Measurements from ENCODE around the gene EFNA5. TPM values are rescaled to one million over a fixed set of nuclear protein-coding genes. Genes with fewer than 3 reads are reported as not detected.

The EFNA5 gene
- total and polyA plus RNA-seq, 2 of the 8 experiments (the other 6 are each of a cell fraction or from before 2014, with no cell fraction given), result 9.6 to 21.8 TPM

- H3K23me2 ChIP-seq (ENCODE audit: low read depth, low read length), result no peaks in the 10 kb centered on the region; the same call in 1 of the 2 replicates
- no peak overlapping the region for H2AK5ac ChIP-seq (ENCODE audit: low read depth, low read length)
- CTCF ChIA-PET (ENCODE audit: partially characterized antibody), result interaction anchor here (0.6 kb wide), 1 partner anchor 578 kb away, joined by 3 read pairs; no protein-coding TSS in a partner anchor
- no peak overlapping the region for H3K18ac ChIP-seq (ENCODE audit: extremely low read depth, low read length)
- H3K4me3 ChIP-seq (ENCODE audit: extremely low read depth in 1 of 4, insufficient read depth in 2 of 4, low read depth in 3 of 4, low read length in 4 of 4), result no peak overlapping the region
- no peaks in the 10 kb centered on the region for H3K9me3 ChIP-seq (ENCODE audit: insufficient read depth in 2 of 2, low read depth in 1 of 2, low read length in 1 of 2)
- DNase-seq (ENCODE audit: low read depth in 1 of 2, low spot score in 2 of 2), result no peak
- H2BK120ac ChIP-seq (replicated peaks; ENCODE audit: low read depth, low read length), result no peak overlapping the region
- H3K79me1 ChIP-seq (ENCODE audit: low read depth, low read length), result no peaks in the 10 kb centered on the region; the same call in 1 of the 2 replicates
- POLR2A ChIA-PET (ENCODE audit: partially characterized antibody), result no interaction called here
- no peak overlapping the region for H4K91ac ChIP-seq (replicated peaks; ENCODE audit: insufficient read length, low read length)
- H3K4me1 ChIP-seq (replicated peaks in 1 of 4; ENCODE audit: control insufficient read depth in 3 of 4, insufficient read depth in 4 of 4, low read length in 3 of 4), result peaks cover 0 to 28% (median 21%) of the 10 kb centered on the region in 4 experiments; a peak in 6 of 7 replicates
- no peaks in the 10 kb centered on the region for H4K20me1 ChIP-seq (replicated peaks in 1 of 2; ENCODE audit: control insufficient read depth in 1 of 2, insufficient read depth in 2 of 2, low read length in 2 of 2)
- H3K27me3 ChIP-seq (replicated peaks in 1 of 4; ENCODE audit: control insufficient read depth in 3 of 4, extremely low read depth in 1 of 4, insufficient read depth in 3 of 4, low read length in 3 of 4), result no peaks in the 10 kb centered on the region
- no peaks in the 10 kb centered on the region for H3K36me3 ChIP-seq (ENCODE audit: control insufficient read depth in 2 of 4, insufficient read depth in 4 of 4, low read length in 3 of 4)
- 91% methylated on average over 10 of the region's 10 CpGs; no CpG with 5 or more reads in 1 of the 2 experiments for WGBS, 2 experiments (ENCODE audit: extremely low coverage in 1 of 2, insufficient coverage in 1 of 2, insufficient read length in 1 of 2, insufficient replicate concordance in 2 of 2, low coverage in 1 of 2, low lambda C conversion rate in 2 of 2, missing lambda C conversion rate in 1 of 2)
- no peaks in the 10 kb centered on the region for H3K79me2 ChIP-seq (ENCODE audit: control insufficient read depth in 1 of 2, insufficient read depth in 2 of 2, low read length in 2 of 2)
- no peak overlapping the region for H2BK12ac ChIP-seq (ENCODE audit: low read depth, low read length)
- no peak overlapping the region for H3K23ac ChIP-seq (ENCODE audit: insufficient read length)
- H3K4me2 ChIP-seq (ENCODE audit: insufficient read depth in 1 of 2, low read depth in 2 of 2, low read length in 2 of 2), result no peak overlapping the region
- no peak overlapping the region for H3K27ac ChIP-seq (ENCODE audit: low read depth, low read length)
- H2BK20ac ChIP-seq (ENCODE audit: low read length), result no peak overlapping the region
- H3K14ac ChIP-seq (ENCODE audit: insufficient read length), result no peak overlapping the region
- no peak overlapping the region for H2BK5ac ChIP-seq (ENCODE audit: low read depth, low read length)
- H4K5ac ChIP-seq (ENCODE audit: insufficient read length, low read depth, low read length), result no peak overlapping the region
- FAIRE-seq, result no peak
- H3K4ac ChIP-seq (replicated peaks; ENCODE audit: insufficient read length, low read depth, low read length), result no peak overlapping the region
- H4K8ac ChIP-seq (ENCODE audit: extremely low read depth, insufficient read depth, low read length), result no peak overlapping the region
- no peak overlapping the region for H2AFZ ChIP-seq (ENCODE audit: low read length)
- H3K9ac ChIP-seq (replicated peaks in 1 of 4; ENCODE audit: extremely low read depth in 1 of 4, low read depth in 3 of 4, low read length in 3 of 4), result no peak overlapping the region
- no peak overlapping the region for H3K56ac ChIP-seq (replicated peaks; ENCODE audit: insufficient read length, low read depth, low read length)
- H2BK15ac ChIP-seq (ENCODE audit: low read length), result no peak overlapping the region
Observed at GRCh38 chr5:107517185-107518033, 153.3 kb downstream of the EFNA5 start.

All from H1 (cell line).